ENCODE results near the gene FAF1.

The FAF1 gene

DNA sequence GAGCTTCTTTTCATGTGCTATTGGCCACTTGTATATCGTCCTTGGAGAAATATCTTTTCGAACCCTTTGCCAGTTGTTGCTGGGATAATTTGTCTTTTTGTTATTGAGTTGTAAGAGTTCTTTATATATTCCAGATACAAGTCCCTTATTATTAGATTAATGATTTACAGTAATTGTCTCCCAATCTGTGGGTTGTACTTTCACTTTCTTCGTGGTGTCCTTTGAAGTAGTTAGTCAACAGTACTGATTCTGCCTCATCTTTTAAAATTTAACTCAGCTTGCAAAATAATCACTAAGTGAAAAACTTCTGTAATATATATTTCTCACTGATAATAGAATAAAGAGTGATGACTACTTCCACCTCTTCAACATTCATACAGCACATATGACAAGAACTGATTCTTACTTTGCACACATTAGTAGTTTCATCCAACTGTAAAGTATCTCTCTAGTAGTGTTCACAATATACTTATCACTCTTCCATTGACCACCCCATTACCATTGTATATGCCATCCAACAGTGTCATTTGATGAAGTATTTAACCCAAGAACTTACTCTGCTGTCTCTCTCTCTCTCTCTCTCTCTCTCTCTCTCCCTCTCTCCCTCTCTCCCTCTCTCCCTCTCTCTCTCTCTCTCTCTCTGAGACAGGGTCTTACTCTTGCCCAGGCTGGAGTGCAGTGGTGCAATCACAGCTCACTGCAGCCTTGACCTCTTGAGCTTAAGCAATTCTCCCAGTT, 432.6 kb downstream of the FAF1 start:
- DNase-seq: no peak

DNA sequence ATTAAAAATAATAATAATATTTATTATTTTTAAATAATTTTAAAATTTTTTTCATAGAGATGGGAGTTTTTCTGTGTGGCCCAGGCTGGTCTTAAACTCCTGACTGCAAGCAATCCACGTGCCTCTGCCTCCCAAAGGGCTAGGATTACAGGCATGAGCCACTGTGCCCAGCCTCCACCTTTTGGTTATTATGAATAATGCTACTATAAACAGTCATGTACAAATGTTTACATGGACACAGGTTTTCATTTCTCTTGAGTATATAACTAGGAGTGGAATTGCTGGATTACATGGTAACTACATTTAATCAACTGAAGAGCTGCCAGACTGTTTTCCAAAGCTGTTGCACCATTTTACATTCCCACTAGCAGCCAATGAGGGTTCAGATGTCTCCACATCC, 433.6 kb downstream of the FAF1 start:
- DNase-seq: no peak

- DNase-seq: no peak
These were observed 436.5 kb downstream of the FAF1 start for GRCh38 chr1:50523548-50523947.

DNA sequence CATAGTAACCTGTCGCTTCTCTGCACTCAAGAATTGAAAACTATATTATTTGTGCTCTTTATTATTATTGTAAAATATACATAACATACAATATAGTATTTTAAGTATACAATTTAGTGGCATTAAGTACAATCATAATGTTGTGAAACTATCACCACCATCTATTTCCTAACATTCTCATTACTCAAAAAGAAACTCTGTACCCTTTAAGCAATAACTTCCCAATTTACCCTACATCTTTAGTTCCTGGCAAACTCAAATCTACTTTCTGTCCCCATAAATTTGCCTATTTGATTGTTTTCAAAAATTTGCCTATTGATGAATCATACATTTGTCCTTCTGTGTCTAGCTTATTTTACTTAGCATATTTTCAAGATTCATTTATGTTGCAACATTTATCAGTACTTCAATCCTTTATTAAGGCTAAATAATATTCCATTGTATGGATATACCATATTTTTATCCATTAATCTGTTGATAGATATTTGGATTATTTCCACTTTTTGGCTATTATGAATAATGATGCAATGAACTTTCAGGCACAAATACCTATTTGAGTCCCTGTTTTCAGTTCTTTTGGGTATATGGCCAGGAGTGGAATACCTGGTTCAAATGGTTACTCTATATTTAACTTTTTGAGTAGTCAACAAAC, 437.2 kb downstream of the FAF1 start:
- no peak for DNase-seq

- no peak for DNase-seq
These were observed 438.4 kb downstream of the FAF1 start for GRCh38 chr1:50521703-50522102.

DNA sequence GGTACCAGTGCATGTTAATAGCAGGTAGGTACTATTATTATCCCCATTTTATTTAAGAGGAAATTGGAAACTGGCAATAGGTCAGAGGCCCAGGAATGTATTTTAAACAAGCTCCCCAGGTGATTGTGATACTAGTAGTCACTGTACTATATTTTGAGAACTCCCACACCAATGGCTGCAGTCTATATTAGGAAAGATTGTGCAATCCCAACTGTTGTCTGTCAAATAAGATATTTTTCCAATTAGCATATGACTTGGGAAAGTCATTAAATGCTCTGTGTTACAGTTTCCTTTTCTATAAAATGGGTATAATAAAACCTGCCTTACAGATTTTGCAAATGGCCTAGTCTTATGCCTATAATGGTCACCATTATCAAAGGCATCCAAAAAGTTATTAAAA, 442.6 kb downstream of the FAF1 start:
- no peak for DNase-seq

GRCh38 chr1:50516056-50516455, 444.0 kb downstream of the FAF1 start:
- no peak for DNase-seq

GRCh38 chr1:50508040-50508586, 452.0 kb downstream of the FAF1 start:
- no peak for DNase-seq

DNA sequence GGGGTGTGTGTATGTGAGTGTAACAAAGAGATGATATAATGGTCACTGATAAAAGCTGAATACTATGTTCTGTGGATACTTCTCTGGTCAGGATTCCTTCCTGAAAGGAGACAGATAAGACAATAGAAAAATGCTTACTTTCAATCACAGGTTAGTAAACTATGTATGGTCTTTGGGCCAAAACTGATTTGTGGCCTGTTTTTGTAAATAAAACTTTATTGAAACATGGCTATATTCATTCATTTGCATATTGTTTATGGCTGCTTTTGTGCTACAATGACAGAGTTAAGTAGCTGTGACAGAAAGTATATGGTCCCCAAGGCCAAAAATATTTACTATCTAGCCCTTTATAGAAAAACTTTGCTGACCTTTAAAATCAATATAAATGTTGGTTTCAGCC, 454.6 kb downstream of the FAF1 start:
- no peak for DNase-seq

DNA sequence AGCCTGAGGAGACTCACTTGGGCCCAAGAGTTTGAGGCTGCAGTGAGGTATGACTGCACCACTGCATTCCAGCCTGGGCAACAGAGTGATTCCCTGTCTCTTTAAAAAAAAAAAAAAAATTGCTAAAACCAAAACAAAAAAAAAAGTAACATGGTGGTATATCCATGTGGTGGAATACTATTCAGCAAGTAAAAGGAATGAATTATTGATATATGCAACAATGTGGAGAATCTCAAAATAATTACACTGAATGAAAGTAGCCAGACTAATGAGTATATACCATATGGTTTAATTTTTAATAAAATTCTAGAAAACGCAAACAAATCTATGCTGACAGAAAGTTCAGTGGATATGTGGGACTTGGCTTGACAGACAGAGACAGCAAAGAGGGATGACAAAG, 456.6 kb downstream of the FAF1 start:
- no peak for DNase-seq

DNA sequence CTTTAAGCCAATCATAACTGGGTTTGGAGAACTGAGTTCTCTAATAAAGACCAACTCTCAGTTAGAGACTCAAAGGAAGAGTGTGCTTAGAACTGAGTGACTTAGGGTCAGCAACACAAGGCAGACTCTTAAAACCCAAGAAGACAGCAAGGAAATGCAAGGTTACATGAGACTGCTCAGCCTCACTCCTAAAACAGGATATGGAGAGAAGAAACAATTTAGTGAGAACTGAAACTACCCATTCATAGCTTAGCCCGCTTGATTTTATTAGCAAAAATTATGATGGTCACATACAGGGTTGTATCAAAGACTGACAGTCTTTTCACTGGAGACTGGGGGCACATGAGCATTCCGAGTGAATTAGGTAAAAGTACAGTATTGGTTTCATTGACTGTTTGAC, 457.9 kb downstream of the FAF1 start:
- DNase-seq: no peak

- no peak for DNase-seq
These were observed 463.1 kb downstream of the FAF1 start for GRCh38 chr1:50497007-50497406.

- no peak for DNase-seq
These were observed 466.4 kb downstream of the FAF1 start for GRCh38 chr1:50493710-50494109.

DNA sequence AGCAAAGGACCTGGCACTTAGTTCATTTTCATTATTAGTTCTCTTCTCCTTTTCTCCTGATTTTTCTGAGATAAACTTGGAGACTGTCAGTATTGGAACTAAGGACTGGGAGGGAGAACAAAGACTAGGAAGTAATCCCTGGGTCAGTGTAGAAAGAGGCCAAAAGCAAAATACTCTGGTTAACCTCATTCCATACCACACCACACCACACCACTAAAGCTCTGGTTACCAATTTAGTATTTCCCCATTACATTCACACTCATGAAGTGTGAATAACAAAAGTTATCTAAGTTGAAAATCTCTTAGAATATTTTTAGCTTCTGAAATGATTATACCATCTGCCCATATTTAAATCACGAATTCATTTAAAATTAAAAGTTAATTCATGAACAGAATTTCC, 467.9 kb downstream of the FAF1 start:
- DNase-seq: no peak

- no peak for DNase-seq
These were observed 468.9 kb downstream of the FAF1 start for GRCh38 chr1:50491142-50491541.

- no peak for DNase-seq
These were observed 469.4 kb downstream of the FAF1 start for GRCh38 chr1:50490640-50491039.

DNA sequence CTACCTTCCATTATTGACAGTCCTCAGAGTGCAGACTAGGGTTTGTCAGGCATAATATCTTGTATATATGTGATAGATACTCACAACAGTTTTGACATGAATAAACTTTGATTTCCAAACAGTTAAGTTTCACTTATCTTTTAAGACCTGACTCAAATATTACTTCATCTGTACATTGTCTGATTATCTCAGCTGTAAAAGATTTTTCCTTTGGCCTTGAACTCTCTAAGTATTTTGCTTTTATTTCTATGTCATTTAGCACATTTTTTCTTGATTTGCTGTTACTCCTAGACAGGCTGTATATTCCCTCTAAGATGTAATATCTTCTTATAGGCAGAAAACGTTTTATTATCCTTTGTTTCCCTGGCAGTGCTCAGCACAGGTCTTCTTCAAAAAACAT, 471.2 kb downstream of the FAF1 start:
- no peak for DNase-seq

DNA sequence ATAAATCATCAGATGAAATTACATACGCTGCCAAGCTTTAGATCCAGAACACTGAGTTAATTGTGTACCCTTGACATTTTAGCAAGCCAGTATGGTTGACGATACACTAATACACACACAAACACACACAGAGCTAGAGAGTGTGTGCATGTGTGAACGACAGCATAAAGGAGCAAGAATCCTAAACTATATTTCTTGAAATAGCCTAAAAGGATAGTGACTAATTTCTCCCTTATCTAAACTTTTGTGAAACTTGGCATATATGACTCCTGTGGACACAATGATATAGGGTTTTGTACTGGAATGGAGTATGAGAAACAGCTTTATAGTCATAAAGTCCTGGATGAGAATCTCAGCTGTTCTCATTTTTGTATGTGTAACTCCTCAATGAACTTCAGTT, 471.7 kb downstream of the FAF1 start:
- no peak for DNase-seq

- DNase-seq: no peak
These were observed 472.3 kb downstream of the FAF1 start for GRCh38 chr1:50487725-50488124.

DNA sequence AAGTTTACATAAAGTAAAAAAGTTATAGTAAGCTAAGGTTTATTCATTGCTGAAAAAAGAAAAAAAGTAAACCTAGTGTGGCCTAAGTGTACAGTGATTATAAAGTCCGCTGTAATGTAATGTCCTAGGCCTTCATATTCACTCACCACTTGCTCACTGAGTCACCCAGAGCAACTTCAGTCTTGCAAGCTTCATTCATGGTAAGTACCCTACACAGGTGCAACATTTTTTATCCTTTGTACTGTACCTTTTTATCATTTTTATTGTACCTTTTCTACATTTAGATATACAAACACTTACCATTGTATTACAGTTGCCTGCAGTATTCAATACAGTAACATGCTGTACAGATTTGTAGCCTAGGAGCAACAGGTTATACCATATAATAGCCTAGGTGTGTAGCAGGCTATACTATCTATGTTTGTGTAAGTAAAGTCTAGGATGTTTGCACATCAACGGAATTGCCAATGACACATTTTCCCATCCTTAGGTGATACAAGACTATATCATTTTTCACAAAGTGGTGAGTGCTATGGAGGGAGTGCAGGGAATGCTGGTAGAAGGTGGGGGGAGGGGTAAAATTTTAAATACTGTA, 478.8 kb downstream of the FAF1 start:
- no peak for DNase-seq

DNA sequence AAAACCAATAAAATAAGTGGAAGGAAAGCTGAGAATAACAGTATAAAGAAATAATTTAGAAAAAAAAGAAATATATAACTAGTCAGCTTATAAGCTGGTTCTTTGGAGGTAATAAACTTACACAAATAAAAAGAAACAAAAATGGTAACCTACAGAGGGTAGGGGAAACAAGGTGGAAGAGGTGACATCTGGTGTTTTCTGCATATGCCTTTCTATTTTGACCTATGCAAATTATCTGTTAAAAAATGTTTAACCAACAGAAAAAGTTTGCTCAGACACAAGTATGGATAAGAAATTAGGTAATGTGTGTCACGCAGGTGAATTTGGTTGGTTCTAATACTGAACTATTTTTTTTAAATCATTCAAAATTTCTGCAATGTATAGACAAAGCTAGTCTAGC, 483.3 kb downstream of the FAF1 start:
- no peak for DNase-seq

DNA sequence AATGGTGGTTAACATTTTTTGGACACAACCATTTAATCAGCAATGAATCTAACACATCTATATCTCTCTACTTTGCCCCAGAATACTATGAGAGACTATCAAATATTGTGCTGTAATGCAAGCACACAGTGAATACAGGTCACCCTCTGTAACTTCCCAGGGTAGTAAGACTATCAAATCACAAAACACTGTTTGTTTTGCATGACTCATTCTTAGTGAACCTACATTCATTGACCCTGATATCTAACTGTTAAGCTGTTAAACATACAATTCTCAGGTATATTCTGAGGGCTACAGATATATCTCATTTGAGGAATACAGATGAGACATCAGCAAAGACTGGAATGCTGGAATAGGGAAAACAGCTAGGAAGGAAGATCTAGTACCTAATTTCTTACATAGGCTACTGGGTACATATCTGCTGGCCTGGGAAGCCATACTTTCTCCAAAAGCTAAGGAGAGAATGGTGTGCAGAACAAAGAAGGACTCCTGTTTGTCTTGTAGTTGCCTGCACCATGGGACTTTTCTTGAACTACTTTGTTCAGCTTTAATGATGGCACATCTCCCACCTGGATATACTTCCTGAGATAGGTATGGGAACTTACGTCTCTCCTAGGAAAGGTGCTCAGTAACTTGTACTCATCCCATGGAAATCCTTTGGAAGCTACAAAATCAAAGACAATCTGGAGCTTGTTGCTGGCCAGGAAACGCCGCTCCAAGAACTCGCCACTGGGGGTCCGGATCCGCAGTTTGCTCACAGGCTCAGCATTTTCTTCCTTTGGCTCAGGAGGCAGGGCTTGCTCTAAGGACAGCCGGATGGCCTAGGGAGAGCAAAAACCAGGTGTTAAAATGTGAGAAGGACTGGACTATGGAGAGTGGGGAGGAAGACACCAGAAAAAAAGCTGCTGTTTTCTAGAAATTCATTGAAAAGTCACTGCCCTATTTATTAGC, 484.9 kb downstream of the FAF1 start:
- DNase-seq: no peak

- no peak for DNase-seq
These were observed 486.6 kb downstream of the FAF1 start for GRCh38 chr1:50473513-50473912.

Measured in NCI-H1694 (cell line).